HG02571 (cell line): ENCODE results near the gene NKTR.

ENCODE experiments used
- ATAC-seq: cut with Tn5 transposase; IDR thresholded peaks from one replicate; pipeline ENCODE4 v1.9.1; 2021; ENCODE audit warnings: mild to moderate bottlenecking, moderate library complexity; ENCODE audit not compliant: unreplicated experiment

NKTR gene

DNA sequence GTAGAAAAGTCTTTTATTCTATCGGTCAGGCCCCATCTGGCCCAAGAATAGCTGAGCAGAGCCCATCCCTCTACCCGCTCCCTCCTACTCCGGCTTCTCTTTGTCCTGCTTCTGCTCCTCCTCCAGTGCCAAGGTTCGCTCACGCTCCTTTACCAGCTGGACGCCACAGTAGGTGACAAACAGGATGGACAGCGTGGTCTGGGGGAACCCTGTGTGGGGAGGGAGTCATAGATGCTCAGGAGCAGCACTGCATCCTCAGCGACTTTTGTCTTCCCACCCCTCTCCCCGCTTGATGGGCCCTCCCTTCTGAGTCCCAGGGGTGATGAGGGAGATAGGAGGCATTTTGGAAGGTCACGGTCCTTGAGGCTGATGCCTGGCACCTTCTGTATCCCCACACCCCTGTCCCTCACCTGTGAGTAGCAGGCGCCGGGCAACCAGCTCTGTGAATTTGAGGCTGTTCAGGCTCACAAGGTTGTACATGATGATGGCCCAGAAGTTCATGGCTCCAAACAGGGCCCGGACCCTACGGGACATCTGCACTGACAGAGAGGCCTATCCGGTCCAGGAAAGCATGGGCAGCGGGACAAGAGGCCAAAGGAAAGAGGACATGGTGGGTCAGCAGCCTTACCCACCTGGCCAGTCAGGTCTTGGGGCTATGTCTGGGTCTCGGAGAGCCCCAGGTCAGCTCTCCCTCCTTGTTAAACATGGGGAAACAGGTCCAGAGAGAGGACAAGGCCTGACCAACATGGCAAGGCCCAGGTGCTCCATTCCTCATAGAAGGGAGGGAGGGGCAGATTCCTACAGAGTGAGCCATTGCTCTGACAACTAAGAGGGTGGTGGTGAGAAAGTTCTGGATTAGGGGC is 92.4 kb downstream of the NKTR start:
- ATAC-seq, result no peak

GRCh38 chr3:42693530-42693930 is 93.0 kb downstream of the NKTR start:
- no peak for ATAC-seq

DNA sequence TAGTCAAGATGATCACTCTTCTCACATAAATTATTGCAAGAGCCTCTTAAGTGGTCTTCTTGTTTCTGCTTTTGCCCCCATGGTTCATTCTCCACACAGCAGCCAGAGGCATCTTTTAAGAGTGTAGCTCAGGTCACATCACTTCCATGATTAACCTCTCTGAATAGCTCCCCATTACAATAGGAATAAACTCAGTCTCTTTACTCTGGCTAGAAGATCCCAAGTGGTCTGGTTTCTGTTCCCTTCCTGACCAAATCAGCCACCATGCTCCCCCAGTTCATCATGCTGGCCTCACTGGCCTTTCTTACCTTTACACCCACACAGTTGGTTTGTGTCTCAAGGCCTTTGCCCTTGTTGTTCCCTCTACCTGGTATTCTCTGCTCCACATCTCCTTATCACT is 93.9 kb downstream of the NKTR start:
- no peak for ATAC-seq

- ATAC-seq, result no peak
Observed at GRCh38 chr3:42696356-42697288, 96.1 kb downstream of the NKTR start.

DNA sequence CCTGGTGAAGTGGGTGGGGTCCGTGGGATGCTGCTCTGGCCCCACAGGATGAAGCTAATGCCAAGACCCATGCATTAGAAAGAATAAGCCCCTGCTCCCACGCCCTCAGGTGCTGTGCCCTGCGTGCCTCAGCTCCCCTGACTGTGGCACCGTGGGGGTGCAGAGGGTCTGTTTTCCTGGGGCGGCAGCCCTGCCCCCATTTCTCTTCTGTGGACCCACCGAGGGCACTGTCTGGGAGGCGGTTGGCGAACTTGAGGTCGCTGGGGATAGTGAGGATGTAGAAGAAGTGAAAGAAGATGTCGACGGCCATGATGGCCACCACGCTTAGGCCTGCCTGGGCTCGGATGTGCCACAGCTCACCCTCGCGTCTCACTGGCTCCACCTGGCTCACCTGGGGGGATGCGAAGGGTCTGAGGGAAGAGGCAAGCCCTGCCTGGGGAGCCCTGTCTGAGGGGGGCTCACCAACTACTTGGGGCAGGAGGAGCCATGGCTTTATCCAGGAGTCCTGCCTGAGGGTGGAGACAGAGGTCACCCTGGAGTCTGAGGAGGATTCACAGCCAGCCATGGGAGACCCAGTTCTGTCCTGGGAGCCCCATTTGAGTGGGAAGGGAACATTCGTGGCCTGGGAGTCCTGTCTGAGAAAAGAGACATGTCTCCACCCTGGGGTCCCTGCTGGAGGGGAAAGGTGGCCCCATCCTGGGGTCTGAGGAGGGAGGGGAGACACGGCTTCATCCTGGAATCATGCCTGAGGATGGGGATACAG is 97.0 kb downstream of the NKTR start:
- ATAC-seq, result no peak
